HT1080 (cell line): ENCODE results near the gene SRR. TPM values are rescaled to one million over a fixed set of nuclear protein-coding genes. Genes with fewer than 3 reads are reported as not detected.
"Not testable (repeated sequence)": the region's sequence is repeated elsewhere in the genome, so short reads cannot be mapped to it uniquely, and the experiment has no call there.

ENCODE experiments used
- DNase-seq: peaks from one replicate; pipeline ENCODE4 v3.0.0-alpha.2; 2015; ENCODE audit warnings: low read depth
- polyA plus RNA-seq, 2 experiments: library from polyadenylated mRNA; depleted of rRNA; stranded (reverse); fragments of >200 nt; gene quantifications; 2 replicates each; pipeline ENCODE4 v1.2.3, GENCODE V29; 2015
- total RNA-seq: library from RNA; depleted of rRNA; stranded (reverse); fragments of >200 nt; shearing (Covaris generic); gene quantifications from 2 replicates; pipeline ENCODE4 v1.2.3, GENCODE V29; 2014; rRNA removed

Gene SRR
- 5.3 and 15.3 TPM in 2 replicates for total RNA-seq
- 7.3 and 13.6 TPM in 2 replicates for polyA plus RNA-seq (2015; cell fraction: cytosol; rRNA removed)
- polyA plus RNA-seq (2015; cell fraction: nucleus; rRNA removed), result 5.8 and 6.2 TPM in 2 replicates

- DNase-seq, result peak; percentile 78
Observed at GRCh38 chr17:2303204-2304188, at the start of gene SRR, which contains the start of gene SMG6. Gene SRR, plus strand, starts transcription at chr17:2303950. Its CDS starts 11,611 bp downstream, at chr17:2315561. Gene SMG6, minus strand, starts transcription at chr17:2303785. Its CDS starts 65 bp downstream, at chr17:2303720.

GRCh38 chr17:2258830-2259229 lies 44.9 kb upstream of the SRR start:
- DNase-seq, result not testable (repeated sequence)

GRCh38 chr17:2259769-2260536 lies 43.8 kb upstream of the SRR start:
- DNase-seq, result no peak

GRCh38 chr17:2262135-2262587 lies 41.6 kb upstream of the SRR start:
- peak; percentile 70 for DNase-seq

- DNase-seq, result no peak
Observed at GRCh38 chr17:2263183-2264066, 40.3 kb upstream of the SRR start.

GRCh38 chr17:2264067-2264860 lies 39.5 kb upstream of the SRR start:
- no peak for DNase-seq

- not testable (repeated sequence) for DNase-seq
Observed at GRCh38 chr17:2265166-2265565, 38.6 kb upstream of the SRR start.

GRCh38 chr17:2266045-2266864 lies 37.5 kb upstream of the SRR start:
- DNase-seq, result no peak

- no peak for DNase-seq
Observed at GRCh38 chr17:2266865-2267228, 36.9 kb upstream of the SRR start.

- no peak for DNase-seq
Observed at GRCh38 chr17:2267354-2267753, 36.4 kb upstream of the SRR start.

- no peak for DNase-seq
Observed at GRCh38 chr17:2271985-2272702, 31.6 kb upstream of the SRR start.

- DNase-seq, result no peak
Observed at GRCh38 chr17:2274414-2274813, 29.3 kb upstream of the SRR start.

- DNase-seq, result no peak
Observed at GRCh38 chr17:2275722-2276121, 28.0 kb upstream of the SRR start.

- DNase-seq, result no peak
Observed at GRCh38 chr17:2277429-2278170, 26.1 kb upstream of the SRR start.

GRCh38 chr17:2279707-2280106 lies 24.0 kb upstream of the SRR start:
- no peak for DNase-seq

- peak; percentile 72 for DNase-seq
Observed at GRCh38 chr17:2282297-2282873, 21.4 kb upstream of the SRR start.

GRCh38 chr17:2283302-2283701 lies 20.4 kb upstream of the SRR start:
- DNase-seq, result no peak
